BJ (cell line): ENCODE results near the gene MYRF. TPM values are rescaled to one million over a fixed set of nuclear protein-coding genes. Genes with fewer than 3 reads are reported as not detected.

Experiments used
- CTCF ChIA-PET: fragments of 350-600 bp; formaldehyde crosslinking; extraction: SDS; loops from one replicate; lab custom pipeline; 2021; ENCODE audit warnings: antibody characterized with exemption, inconsistent platforms; lab: Yijun Ruan, JAX
- POLR2A ChIA-PET: fragments of 300-600 bp; sonication (Branson Sonifier 250); formaldehyde crosslinking; extraction: SDS; loops from one replicate; lab custom pipeline; 2021; ENCODE audit warnings: antibody characterized with exemption; lab: Charles Lee
- DNase-seq: peaks from one replicate; pipeline ENCODE4 v3.0.0-alpha.2; 2011; ENCODE audit warnings: low read depth
- H3K27me3 ChIP-seq: 2 replicates; pipeline ENCODE4 v1.6.0; 2011; ENCODE audit warnings: low read length; ENCODE audit not compliant: control insufficient read depth, insufficient read depth
- H3K36me3 ChIP-seq: 2 replicates; pipeline ENCODE4 v1.5.1; 2011; ENCODE audit warnings: low read length; ENCODE audit not compliant: control insufficient read depth, insufficient read depth
- H3K4me3 ChIP-seq: 2 replicates; pipeline ENCODE4 v1.5.1; 2011; ENCODE audit warnings: low read depth, mild to moderate bottlenecking, control low read depth, low read length
- CTCF ChIP-seq: IDR thresholded peaks from 2 replicates; pipeline ENCODE4 v1.5.1; 2011; ENCODE audit warnings: low read depth, mild to moderate bottlenecking, control low read depth, inconsistent platforms, low read length, moderate library complexity; ENCODE audit not compliant: insufficient read depth
- polyA plus RNA-seq: library from polyadenylated mRNA; depleted of rRNA; stranded (reverse); fragments of >200 nt; gene quantifications from 2 replicates; pipeline ENCODE4 v1.2.3, GENCODE V29; 2011

Gene MYRF
- polyA plus RNA-seq, 1 experiment, result 0.45 TPM

DNA sequence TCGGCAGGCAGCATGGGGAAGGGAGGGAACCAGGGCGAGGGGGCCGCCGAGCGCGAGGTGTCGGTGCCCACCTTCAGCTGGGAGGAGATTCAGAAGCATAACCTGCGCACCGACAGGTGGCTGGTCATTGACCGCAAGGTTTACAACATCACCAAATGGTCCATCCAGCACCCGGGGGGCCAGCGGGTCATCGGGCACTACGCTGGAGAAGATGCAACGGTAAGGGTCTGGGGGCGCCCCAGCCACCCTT lies 75.9 kb downstream of the MYRF start:
- CTCF ChIA-PET, result interaction anchor here (0.7 to 4.8 kb wide), 10 partner anchors 8 to 279 kb away, joined by 3 to 22 read pairs (median 4); partner anchors contain the start of genes FADS1 and FADS3
- H3K36me3 ChIP-seq, result peaks cover 2% of the 10 kb centered on the region; the same call in 1 of the 2 replicates
- POLR2A ChIA-PET, result interaction anchor here (1.0 kb wide), 1 partner anchor 13 kb away, joined by 7 read pairs; no protein-coding TSS in a partner anchor
- no peak for TF ChIP-seq CTCF
- H3K27me3 ChIP-seq, result no peaks in the 10 kb centered on the region
- H3K4me3 ChIP-seq, result peak overlapping the region; percentile 82
- no peak for DNase-seq

DNA sequence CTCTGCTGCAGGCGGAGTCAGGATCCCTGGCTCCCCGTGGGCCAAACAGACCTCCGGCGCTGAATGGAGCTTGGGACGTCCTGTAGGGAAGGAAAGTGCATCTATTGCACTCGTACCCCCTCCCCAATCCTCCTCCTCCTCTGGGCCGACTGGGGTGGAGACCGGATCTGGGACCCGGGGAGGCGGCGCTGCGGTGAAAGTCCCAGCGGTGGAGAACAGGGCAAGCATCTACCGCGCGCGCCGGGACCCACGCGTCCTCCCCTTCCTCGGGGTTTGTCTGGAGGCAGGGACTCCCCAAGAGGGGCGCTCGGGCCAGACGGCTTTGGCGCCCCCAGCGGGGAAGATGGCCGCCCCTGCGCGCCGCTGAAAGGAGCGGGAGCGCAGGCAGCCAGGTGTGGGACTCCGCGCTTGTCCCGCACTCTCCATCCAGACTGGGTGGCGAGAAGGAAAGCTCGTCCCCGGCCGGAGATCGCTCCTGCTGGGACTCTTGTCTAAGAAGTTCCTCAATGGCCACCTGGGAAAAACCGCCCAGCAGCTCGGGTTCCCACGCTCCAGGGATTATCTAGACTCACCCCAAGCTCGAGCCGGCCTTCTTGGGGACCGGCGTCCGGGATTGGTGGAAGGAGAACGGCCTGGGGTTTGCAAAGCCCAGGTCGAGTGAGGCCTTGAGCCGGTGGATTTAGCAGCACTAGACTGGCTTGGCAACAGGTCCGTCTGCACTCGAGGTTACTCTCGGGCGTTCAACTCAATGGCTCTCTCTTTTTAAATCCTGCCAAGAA lies 76.4 kb downstream of the MYRF start:
- Histone ChIP-seq H3K27me3 (no peaks in the 10 kb centered on the region), H3K4me3 (peak overlapping the region; percentile 82), H3K36me3 (peaks cover 2% of the 10 kb centered on the region; the same call in 1 of the 2 replicates)
- TF ChIP-seq CTCF, result peak; percentile 75
- ChIA-PET POLR2A (no interaction called here), CTCF (interaction anchor here (0.7 to 4.8 kb wide), 11 partner anchors 9 to 278 kb away, joined by 3 to 22 read pairs (median 4); partner anchors contain the start of gene FADS1)
- no peak for DNase-seq

DNA sequence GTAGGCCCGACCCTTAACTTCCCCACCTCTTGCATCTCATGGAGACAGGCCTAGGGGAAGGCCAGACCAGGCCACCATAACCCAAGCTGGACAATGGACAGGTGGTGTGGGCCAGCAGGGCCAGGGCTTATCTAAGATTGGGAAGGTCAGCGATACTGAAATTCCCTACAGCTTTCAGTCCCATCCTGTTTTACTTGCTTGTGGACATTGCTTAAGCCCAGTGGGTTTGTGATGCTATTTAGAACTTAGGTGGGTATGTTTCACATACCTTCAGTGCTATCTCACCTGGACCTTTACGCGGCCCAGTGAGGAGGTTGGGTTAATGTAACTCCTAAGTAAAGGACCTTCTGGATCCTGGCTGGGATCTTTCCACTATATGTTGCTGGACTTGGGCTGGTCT lies 77.4 kb downstream of the MYRF start:
- no peak for TF ChIP-seq CTCF
- H3K27me3 ChIP-seq, result no peaks in the 10 kb centered on the region
- CTCF ChIA-PET, result interaction anchor here (0.9 to 4.8 kb wide), 2 partner anchors 12 to 36 kb away, joined by 3 to 22 read pairs; partner anchors contain the start of gene FADS1
- DNase-seq, result no peak
- peak overlapping the region; percentile 82 for H3K4me3 ChIP-seq
- peaks cover 3% of the 10 kb centered on the region; the same call in 1 of the 2 replicates for H3K36me3 ChIP-seq
- POLR2A ChIA-PET, result no interaction called here

- Histone ChIP-seq H3K4me3 (peak overlapping the region; percentile 82), H3K27me3 (no peaks in the 10 kb centered on the region), H3K36me3 (peaks cover 3% of the 10 kb centered on the region; the same call in 1 of the 2 replicates)
- no peak for DNase-seq
- TF ChIP-seq CTCF, result no peak
- ChIA-PET CTCF (interaction anchor here (0.6 to 4.8 kb wide), 6 partner anchors 13 to 276 kb away, joined by 3 to 22 read pairs (median 3); partner anchors contain the start of gene FADS1), POLR2A (no interaction called here)
These were observed 78.0 kb downstream of the MYRF start for GRCh38 chr11:61830237-61831105.

DNA sequence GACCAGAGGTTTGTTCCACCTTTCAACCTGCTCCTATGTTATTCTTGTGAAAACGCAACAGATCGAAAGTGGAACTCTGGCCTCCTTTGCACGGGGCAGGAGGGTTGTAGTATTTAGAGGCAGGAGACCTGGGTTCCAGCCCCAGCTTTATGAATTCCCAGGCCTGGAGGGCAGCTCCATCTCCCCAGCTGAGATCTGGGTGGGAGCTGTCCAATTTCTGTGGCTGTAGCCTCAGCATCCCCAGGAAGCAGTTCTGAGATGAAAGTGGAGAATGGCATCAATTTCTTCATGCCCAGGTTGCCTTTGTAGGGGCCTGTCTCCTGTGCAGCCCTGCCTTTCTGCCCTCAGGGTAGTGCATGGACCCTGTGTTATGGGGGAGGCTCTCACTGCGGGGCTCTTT lies 79.8 kb downstream of the MYRF start:
- DNase-seq, result no peak
- ChIA-PET POLR2A (no interaction called here), CTCF (interaction anchor here (0.6 to 1.7 kb wide), 3 partner anchors 15 to 825 kb away, joined by 3 read pairs; partner anchors contain the start of gene FADS1)
- Histone ChIP-seq H3K27me3 (no peaks in the 10 kb centered on the region), H3K36me3 (peaks cover 3% of the 10 kb centered on the region; the same call in 1 of the 2 replicates), H3K4me3 (no peak overlapping the region)
- TF ChIP-seq CTCF, result no peak
